HG03342 (cell line): ENCODE results near the gene GGA3.
"Not testable (repeated sequence)": the region's sequence is repeated elsewhere in the genome, so short reads cannot be mapped to it uniquely, and the experiment has no call there.

Source experiments
- ATAC-seq: cut with Tn5 transposase; IDR thresholded peaks from one replicate; pipeline ENCODE4 v1.9.1; 2021; ENCODE audit warnings: mild to moderate bottlenecking, moderate library complexity; ENCODE audit not compliant: unreplicated experiment

GGA3 gene

DNA sequence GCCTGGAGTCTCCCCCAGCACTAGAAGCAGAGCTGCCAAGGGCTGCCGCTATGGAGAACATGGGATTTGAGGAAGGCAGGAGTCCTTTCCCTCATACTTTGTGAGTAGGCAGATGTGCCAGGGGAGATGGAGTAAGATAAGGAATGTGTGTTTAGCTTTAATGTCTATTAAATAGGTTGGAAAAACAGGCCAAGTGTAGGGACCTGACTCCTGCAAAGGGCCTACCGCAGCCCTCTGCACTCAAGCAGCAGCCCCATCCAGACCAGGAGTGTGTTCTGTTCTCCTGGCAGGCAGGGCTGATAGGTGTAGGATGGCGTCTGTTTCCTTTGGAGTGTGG is 11.4 kb upstream of the GGA3 start:
- no peak for ATAC-seq

DNA sequence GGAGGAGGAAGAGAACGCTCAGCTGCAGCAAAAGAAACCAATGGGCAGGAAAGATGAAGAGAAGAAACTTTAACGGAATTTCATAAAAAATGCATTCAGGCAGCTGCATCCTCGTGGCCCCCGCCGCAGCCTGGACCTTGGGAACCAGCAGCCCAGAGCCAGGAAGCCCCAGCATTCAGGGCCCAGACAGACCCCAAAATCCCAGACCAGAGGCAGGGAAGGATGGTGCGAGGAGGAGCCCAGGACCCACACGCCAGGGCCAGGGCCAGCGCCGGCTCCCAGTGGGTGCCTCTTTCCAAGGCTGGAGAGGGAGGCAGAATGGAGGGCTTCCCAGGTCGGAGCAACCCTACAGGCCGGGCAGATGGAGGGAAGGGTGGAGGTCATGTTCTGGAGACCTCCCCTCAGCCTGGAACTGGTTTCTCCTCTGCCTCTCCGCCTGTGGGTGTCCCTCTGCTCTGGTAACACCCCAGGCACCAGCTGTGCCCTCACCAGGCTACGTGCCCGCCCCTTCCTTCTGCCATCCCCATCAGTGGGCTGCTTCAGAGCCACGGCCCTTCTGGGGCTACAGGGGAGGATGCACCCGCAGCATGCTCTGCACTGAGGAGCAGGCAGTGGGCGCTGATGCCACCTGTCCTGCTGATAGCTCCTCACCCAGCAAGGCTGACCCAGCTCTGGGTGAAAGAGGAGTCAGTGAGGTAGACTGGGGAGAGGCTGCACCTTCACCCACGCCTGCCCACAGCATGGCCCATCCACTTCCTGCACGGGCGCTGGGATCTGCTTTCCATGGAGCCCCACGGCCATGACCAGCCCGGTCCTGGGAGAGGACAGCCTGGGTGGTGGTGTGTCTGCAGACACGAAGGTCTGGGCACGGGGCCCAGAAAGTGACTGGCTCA is 10.8 kb upstream of the GGA3 start:
- no peak for ATAC-seq

DNA sequence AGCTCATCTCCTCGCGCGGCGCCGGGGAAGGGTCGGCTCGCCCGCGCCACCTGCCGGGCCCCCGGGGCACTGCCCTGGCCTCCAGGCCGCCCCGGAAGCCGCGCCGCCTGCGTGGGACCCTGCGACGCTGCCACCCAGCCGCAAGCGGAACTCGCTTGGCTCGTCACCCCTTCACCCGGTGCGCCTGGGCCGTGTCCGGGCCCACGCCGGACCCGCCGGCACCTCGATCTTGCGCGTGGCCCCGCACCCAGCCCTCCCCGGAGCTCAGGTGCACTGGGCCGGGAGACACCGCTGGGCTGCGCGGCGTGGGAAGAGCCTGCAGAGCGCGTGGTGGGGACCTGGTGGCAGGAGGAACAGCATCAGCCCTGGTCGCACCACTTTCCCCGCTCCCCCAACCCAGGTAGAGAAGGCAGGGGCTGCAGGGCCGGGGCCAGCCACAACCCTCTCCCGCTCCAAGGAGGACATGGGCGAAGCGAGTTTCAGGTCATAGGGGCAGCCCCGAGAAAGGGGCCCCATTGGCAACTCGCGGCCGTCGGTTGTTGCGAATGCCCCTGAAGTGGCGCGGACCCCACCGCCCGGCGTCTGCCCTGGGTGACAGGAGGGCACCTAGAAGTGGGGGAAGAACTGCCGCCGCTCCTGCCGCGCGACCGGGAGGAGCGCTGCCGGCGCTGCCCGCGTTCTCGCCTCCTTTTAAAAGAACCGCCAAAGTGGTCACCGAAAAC is 10.0 kb upstream of the GGA3 start:
- peak; percentile 73 for ATAC-seq

DNA sequence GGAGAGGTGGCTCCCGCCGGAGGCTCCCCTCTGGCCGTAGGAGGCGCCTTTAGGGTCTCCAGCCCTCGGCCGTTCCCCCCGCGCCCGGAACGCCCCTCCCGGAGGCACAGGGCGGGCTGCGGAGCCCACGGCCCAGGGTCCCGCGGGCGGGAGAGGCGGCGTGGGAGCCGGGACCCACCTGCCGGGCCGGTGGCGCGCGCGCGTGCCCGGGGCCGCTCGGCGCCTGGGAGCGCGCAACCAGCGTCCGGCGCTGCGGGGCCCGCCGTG is 9.5 kb upstream of the GGA3 start, which contains the start of gene MIF4GD:
Gene MIF4GD, minus strand, starts transcription at position 266 of the 267 bp plus-strand sequence. CDS start 1,036 bp downstream, outside the sequence.
- no peak for ATAC-seq

DNA sequence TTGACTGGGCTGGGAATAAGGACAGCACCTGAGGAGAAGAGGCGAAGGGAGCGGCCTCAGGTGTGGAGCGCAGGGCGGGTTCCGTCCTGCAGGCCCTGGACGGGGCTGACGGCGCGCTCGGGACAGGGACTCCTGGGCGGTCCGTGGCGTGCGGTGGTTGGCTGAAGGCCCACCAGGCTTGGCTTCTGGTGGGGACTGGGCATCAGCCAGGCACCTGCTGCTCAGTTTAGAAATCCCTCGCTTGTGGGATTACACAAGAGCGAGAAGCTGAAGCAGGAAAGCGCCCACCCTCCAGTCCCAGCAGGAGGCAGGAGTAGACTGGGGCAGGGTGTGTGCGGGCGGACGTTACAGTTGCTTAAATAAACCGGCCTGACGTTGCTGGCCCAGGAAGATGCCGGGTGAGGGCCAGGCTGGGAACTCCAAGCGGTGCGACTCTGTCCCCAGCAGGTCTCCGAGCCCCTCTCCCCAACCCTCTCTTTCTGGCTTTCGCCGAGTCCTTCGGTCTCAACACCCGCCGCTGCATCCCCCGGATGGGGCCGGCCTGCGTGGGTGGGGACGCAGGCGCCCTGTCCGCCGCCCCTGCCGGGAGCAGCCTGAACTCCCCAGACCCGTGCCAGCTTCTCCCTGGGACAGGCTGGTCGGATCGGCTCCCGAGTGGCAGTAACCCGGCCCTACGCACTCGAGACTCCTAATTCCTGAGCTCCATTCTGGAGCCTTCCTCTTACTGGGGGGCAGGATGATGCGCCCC is 9.0 kb upstream of the GGA3 start:
- ATAC-seq = peak; percentile 34

DNA sequence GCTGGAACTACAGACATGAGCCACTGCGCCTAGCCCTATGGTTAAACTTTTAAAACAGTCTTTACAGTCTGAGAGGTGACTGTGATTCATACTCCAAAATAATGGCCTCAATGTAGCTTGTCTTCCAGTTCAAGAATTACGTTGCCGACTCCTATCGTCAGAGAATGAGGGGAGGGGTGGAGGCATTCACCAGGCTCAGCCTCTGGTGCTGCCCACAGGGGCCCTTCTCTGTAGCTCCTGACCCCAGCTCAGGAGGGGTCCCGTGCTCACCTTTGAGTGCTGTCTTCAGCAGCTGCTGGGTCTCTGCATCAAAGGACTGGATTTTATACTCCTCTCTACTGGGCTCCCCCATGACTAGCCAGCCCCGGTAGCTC is 8.4 kb upstream of the GGA3 start:
- ATAC-seq = no peak

DNA sequence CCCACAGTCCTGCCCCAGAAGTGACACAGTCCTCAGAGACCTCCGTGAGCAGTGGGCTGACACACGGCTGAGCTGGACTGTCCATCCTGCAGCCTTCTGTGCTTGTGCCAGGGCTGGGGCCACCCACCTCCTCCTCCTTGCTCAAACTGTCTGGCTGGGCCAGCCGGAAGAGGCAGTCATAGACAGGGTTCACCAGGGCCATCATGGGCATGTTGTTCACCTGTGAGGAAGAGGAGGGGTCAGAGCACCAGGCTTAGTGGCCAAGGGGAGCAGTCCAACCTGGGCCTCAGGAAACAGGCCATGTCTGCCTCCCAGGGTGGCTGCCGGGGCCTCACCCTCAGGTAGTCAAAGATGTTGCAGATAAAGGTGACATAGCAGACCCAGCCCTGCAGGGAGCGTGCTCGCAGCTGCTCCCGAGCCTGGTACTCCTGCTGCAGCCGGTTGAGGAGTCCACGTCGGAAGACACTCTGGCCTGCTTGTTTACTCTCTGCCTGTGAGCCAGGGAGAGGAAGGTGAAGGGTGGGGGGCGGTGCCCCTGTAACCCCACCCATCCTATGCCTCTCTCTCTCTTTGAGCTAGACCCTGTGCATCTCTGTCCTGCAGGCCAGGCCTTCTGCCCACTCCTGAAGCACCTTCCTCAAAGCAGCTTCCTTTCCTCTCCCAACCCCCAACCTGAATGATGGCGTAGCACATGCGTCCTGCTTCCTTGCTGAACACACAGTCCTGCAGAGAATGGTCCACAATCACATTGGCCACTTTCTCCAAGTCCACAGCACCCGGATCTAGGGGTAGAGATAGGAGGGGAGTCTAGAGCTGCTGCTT is 6.2 kb upstream of the GGA3 start:
- no peak for ATAC-seq

DNA sequence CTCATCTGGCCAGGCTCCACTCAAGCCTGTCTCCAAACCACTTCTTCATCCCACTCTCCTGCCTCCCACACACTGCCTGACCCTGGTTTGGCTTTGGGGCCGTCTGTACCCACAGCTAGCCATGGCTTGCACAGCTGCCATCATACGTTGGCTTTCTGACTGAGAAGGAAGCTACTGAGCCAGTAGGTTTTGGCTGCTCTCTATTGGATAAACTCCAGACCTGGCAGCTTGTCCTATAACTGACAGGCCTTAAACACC is 5.7 kb upstream of the GGA3 start:
- no peak for ATAC-seq

DNA sequence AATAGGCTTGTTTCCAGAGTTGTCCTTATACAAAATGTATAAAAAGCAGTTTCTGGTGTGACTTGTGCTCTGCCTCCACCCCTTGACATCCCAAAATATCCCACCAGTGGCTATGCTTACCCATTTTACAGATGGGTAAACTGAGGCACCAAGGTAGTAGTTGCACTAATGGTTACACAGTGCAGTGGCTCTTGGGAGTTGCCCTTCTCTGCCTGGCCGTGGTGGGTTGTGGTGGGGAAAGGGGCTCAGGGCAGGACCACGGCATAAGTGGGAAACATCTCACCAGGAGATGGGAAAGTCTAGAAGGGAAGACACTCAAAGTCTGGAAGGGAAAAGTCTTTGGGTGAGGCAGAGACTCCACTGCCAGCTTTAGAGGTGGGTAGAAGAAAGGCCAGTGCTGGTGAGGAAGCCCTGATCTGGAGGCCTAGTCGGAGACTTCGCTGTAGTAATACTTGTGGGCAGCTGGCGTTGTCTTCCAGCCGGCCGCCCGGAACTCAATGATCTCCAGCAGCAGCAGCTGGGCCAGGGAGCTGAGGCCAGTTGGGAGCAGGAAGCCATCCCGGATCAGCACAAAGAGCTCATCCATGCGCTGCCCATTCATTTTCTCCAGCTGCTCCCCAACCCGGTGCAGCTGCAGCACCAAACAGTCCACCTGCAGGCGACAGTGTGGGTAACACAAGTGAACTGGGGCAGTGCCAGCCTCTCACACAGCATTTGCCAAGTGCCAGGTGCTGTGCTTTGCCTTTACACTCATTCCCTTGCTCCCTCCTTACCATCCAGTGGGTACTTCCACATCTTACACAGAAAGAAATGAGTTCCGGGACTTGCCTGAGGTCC is 5.1 kb upstream of the GGA3 start:
- no peak for ATAC-seq

DNA sequence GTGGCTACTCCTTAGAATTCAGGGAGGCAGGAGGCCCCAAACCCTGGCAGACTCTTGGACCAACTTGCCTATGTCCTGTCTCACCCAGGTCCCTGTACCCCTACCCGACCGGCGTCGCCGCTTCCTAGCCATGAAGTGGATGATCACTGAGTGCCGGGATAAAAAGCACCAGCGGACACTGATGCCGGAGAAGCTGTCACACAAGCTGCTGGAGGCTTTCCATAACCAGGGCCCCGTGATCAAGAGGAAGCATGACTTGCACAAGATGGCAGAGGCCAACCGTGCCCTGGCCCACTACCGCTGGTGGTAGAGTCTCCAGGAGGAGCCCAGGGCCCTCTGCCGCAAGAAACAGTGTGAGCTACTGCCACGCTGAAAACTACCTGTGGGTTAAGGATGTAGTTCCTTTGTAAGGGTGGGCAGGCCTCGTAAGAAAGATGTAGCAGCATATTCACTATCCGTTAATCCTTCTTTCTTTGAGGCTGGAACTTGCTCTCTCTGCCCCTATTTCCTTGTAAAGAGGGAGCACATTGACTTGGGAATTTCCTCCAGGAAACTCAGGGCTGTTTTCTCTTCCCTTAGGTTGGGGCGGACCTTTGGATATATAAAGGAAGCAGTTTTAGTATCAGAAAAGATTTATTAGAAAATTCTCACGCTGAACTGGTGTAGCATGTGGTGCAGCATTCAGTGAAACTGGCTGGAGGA is 4.4 kb upstream of the GGA3 start:
- no peak for ATAC-seq

DNA sequence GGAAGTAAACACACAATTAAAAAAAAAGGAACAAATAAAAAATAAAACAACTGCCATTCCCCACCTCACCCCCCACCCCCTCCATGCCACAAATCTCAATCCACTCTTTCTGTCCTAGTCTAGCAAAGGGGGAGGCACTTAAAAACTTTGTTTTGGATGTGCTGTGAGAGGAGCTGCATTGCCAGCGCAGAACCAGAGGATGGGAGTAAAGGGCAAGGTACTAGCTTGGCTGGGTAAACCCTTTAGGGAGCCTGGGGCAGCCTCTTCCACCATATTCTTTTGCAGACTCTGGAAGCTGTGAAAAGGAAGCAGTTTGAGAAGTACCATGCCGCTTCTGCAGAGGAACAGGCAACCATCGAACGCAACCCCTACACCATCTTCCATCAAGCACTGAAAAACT is 1.6 kb upstream of the GGA3 start:
- ATAC-seq = no peak

DNA sequence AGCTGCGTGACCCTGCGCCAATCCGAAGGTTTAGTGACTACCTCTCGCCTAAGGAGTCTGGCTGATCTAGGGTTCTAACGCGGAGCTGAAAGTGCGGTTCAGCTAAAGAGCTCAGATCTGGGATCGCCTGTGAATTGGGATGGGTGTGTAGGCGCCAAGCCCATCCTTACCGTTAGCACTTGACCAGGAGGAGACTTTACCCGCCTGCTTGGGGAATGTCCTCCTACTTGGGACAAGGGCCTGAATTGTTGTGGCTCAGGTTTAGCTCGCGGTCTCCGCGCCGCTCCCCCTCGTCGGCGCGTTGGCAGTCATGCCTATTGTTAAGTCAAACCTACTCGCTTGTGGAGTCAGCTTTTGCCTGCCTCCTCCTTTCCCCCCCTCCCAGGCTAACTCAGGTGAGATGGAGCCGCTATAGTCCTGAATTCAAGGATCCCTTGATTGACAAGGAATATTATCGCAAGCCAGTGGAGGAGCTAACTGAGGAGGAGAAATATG is 753 bp upstream of the GGA3 start:
- ATAC-seq = no peak

DNA sequence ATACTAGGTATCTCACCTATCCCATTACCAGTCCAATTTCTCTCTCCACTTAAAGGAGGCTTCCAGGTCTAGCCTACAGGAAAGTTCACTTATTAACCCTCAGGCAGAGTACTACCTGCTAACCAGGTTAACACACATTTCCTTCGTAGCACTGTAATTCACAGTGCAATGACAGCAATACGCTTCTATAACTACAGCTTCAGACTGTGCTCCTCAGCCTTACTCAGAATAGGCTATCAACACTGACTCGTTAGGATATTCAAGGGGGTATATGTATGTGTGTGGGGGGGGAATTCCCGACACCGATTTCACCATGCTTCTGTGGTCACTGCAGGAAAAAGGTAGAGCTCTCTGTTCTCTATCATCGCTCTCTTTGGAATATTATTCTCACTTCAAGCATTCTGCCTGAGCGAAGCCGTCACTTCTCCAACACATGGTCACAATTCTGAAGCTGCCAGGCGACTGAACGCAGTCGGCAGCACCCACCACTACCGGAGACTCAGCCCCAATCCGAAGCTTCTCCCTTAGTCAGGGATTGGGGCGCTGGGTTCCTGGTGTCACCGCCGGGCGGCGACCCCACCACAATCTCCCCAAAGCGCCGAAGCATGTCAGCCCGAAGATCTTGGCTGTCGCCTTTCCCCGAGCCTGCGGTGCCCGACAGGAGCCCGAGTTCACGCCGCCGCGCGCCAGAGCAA is 618 bp downstream of the GGA3 start:
- no peak for ATAC-seq

DNA sequence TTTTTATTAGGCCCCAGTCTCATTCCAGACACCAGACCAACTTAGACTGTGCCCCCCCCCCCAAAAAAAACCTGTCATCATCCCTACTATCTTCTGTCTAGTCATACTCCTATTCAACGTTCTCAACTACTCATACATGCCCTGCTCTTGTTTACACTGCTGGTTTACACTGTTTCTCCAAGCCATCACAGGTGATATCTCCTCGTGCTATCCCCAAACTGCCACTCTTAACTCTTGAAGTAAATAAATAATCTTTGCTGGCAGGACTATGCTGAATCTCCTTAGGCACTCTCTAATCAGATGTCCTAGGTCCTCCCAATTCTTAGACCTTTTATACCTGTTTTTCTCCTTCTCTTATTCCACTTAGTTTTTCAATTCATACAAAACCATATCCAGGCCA is 4.2 kb downstream of the GGA3 start:
- ATAC-seq = not testable (repeated sequence)

DNA sequence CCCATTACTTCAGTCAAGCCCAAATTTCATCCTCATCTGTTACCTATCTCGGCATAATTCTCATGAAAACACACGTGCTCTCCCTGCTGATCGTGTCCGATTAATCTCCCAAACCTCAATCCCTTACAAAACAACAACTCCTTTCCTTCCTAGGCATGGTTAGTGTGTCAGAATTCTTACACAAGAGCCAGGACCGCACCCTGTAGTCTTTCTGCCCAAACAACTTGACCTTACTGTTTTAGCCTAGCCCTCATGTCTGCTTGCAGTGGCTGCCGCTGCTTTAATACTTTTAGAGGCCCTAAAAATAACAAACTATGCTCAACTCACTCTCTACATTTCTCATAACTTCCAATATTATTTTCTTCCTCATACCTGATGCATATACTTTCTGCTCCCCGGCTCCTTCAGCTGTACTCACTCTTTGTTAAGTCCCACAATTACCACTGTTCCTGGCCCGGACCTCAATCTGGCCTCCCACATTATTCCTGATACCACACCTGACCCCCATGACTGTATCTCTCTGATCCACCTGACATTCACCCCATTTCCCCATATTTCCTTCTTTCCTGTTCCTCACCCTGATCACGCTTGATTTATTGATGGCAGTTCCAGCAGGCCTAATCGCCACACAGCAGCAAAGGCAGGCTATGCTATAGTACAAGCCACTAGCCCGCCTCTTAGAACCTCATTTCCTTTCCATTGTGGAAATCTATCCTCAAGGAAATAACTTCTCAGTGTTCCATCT is 5.3 kb downstream of the GGA3 start:
- not testable (repeated sequence) for ATAC-seq

DNA sequence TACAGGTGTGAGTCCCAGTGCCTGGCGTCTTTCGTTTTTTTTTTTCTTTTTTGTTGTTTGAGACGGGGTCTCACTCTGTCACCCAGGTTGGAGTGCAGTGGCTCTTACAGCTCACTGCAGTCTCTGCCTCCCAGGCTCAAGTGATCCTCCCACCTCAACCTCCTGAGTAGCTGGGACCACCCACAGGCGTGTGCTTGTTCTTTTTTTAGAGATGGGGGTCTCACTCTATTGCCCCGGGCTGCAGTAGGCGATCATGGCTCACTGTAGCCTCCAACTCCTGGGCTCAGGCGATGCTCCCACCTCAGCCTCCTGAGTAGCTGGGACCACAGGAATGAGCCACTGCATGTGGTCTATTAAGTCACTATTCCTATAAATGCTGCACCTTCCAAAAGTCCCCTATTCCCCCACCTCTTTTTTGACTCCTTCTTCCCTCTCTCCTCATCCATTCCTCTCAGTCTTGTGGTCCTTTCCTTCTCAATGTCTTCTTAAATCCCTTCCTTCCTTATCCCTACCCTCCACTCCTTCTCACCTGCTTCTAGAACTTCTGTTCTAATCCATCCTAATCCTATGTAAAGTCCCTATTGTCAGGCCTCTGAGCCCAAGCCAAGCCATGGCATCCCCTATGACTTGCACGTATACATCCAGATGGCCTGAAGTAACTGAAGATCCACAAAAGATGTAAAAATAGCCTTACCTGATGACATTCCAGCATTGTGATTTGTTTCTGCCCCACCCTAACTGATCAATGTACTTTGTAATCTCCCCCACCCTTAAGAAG is 9.2 kb downstream of the GGA3 start:
- no peak for ATAC-seq

DNA sequence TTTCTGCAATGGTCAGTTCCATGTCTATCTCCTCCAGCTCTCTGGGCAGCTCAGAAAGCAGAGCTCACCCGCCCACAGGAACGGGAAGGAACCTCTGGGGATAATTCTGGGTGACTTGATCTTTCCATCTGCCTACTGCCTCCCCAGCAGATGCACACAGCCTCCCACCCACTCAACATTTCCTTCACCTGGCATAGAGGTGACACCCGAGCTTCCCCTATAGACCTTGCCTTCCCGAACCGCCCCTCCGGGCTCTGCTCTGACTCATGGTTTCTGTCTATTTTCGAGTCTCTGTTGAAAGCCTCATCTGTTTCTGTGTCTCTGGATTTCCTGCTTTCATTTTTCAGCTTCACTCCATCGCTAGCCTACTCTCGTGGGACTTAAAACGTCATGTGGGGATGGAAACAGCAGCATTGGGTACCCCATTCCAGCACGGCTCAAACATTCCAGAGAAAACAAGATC is 11.4 kb downstream of the GGA3 start:
- ATAC-seq = peak; percentile 90
